ENCODE measurements around the gene SV2B.

- TF ChIP-seq, protein P1, sequence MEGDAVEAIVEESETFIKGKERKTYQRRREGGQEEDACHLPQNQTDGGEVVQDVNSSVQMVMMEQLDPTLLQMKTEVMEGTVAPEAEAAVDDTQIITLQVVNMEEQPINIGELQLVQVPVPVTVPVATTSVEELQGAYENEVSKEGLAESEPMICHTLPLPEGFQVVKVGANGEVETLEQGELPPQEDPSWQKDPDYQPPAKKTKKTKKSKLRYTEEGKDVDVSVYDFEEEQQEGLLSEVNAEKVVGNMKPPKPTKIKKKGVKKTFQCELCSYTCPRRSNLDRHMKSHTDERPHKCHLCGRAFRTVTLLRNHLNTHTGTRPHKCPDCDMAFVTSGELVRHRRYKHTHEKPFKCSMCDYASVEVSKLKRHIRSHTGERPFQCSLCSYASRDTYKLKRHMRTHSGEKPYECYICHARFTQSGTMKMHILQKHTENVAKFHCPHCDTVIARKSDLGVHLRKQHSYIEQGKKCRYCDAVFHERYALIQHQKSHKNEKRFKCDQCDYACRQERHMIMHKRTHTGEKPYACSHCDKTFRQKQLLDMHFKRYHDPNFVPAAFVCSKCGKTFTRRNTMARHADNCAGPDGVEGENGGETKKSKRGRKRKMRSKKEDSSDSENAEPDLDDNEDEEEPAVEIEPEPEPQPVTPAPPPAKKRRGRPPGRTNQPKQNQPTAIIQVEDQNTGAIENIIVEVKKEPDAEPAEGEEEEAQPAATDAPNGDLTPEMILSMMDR (IDR thresholded peaks at IDR 0.05; ENCODE audit: insufficient read depth, low read depth, low read length), result no peak
- TF ChIP-seq EZH2 (IDR thresholded peaks at IDR 0.05; ENCODE audit: insufficient read depth, low read length), result no peak
Observed at GRCh38 chr15:91278951-91279350, 178.9 kb downstream of the SV2B start.

Data from astrocyte (in vitro differentiated cells and primary cell).